Measurements from ENCODE around the gene ATP8B4. TPM values are rescaled to one million over a fixed set of nuclear protein-coding genes. Genes with fewer than 3 reads are reported as not detected.

Gene ATP8B4
- total and polyA plus RNA-seq, 2 of the 8 experiments (the other 6 are each of a cell fraction or from before 2014, with no cell fraction given), result 0.17 to 0.24 TPM

- DNase-seq (ENCODE audit: low read depth in 1 of 2, low spot score in 2 of 2) (no peak), FAIRE-seq (no peak)
- no peak overlapping the region for H2BK5ac ChIP-seq (ENCODE audit: low read depth, low read length)
- WGBS, 2 experiments (ENCODE audit: extremely low coverage in 1 of 2, insufficient coverage in 1 of 2, insufficient read length in 1 of 2, insufficient replicate concordance in 2 of 2, low coverage in 1 of 2, low lambda C conversion rate in 2 of 2, missing lambda C conversion rate in 1 of 2), result 89% methylated on average over 3 of the region's 3 CpGs; no CpG with 5 or more reads in 1 of the 2 experiments
- H2BK15ac ChIP-seq (ENCODE audit: low read length), result no peak overlapping the region
- H4K91ac ChIP-seq (replicated peaks; ENCODE audit: insufficient read length, low read length), result no peak overlapping the region
- no peaks in the 10 kb centered on the region for H3K79me1 ChIP-seq (ENCODE audit: low read depth, low read length)
- no peaks in the 10 kb centered on the region for H3K79me2 ChIP-seq (ENCODE audit: control insufficient read depth in 1 of 2, insufficient read depth in 2 of 2, low read length in 2 of 2)
- no peak overlapping the region for H3K4ac ChIP-seq (replicated peaks; ENCODE audit: insufficient read length, low read depth, low read length)
- H2BK12ac ChIP-seq (ENCODE audit: low read depth, low read length), result no peak overlapping the region
- no peaks in the 10 kb centered on the region for H3K36me3 ChIP-seq (ENCODE audit: control insufficient read depth in 2 of 4, insufficient read depth in 4 of 4, low read length in 3 of 4)
- H4K5ac ChIP-seq (ENCODE audit: insufficient read length, low read depth, low read length), result no peak overlapping the region
- no peak overlapping the region for H2BK20ac ChIP-seq (ENCODE audit: low read length)
- POLR2A ChIA-PET (ENCODE audit: partially characterized antibody), result no interaction called here
- H3K4me2 ChIP-seq (ENCODE audit: insufficient read depth in 1 of 2, low read depth in 2 of 2, low read length in 2 of 2), result no peak overlapping the region
- H3K14ac ChIP-seq (ENCODE audit: insufficient read length), result no peak overlapping the region
- no peak overlapping the region for H3K23ac ChIP-seq (ENCODE audit: insufficient read length)
- no peak overlapping the region for H3K4me3 ChIP-seq (ENCODE audit: extremely low read depth in 1 of 4, insufficient read depth in 2 of 4, low read depth in 3 of 4, low read length in 4 of 4)
- no peak overlapping the region for H4K8ac ChIP-seq (ENCODE audit: extremely low read depth, insufficient read depth, low read length)
- H3K23me2 ChIP-seq (ENCODE audit: low read depth, low read length), result no peaks in the 10 kb centered on the region
- no peak overlapping the region for H3K56ac ChIP-seq (replicated peaks; ENCODE audit: insufficient read length, low read depth, low read length)
- no peak for TF ChIP-seq CBX5 (IDR thresholded peaks at IDR 0.05; ENCODE audit: low read depth, low read length)
- no peak for TF ChIP-seq SAP30 (IDR thresholded peaks at IDR 0.05; ENCODE audit: insufficient read depth, insufficient replicate concordance, low read length)
- TF ChIP-seq SP4 (IDR thresholded peaks at IDR 0.05; ENCODE audit: low read length), result no peak
- peaks cover 0 to 5% (median 2%) of the 10 kb centered on the region in 4 experiments; a peak in 4 of 7 replicates for H3K4me1 ChIP-seq (replicated peaks in 1 of 4; ENCODE audit: control insufficient read depth in 3 of 4, insufficient read depth in 4 of 4, low read length in 3 of 4)
- H3K27ac ChIP-seq (ENCODE audit: low read depth, low read length), result no peak overlapping the region
- no peaks in the 10 kb centered on the region for H3K9me3 ChIP-seq (ENCODE audit: insufficient read depth in 2 of 2, low read depth in 1 of 2, low read length in 1 of 2)
- no peak overlapping the region for H2AK5ac ChIP-seq (ENCODE audit: low read depth, low read length)
- H3K27me3 ChIP-seq (replicated peaks in 1 of 4; ENCODE audit: control insufficient read depth in 3 of 4, extremely low read depth in 1 of 4, insufficient read depth in 3 of 4, low read length in 3 of 4), result no peaks in the 10 kb centered on the region
- no peak overlapping the region for H2BK120ac ChIP-seq (replicated peaks; ENCODE audit: low read depth, low read length)
- CTCF ChIA-PET (ENCODE audit: partially characterized antibody), result interaction anchor here (0.6 to 1.1 kb wide), 2 partner anchors 123 to 435 kb away, joined by 3 read pairs; no protein-coding TSS in a partner anchor
- no peak overlapping the region for H2AFZ ChIP-seq (ENCODE audit: low read length)
- H4K20me1 ChIP-seq (replicated peaks in 1 of 2; ENCODE audit: control insufficient read depth in 1 of 2, insufficient read depth in 2 of 2, low read length in 2 of 2), result no peaks in the 10 kb centered on the region
- H3K9ac ChIP-seq (replicated peaks in 1 of 4; ENCODE audit: extremely low read depth in 1 of 4, low read depth in 3 of 4, low read length in 3 of 4), result no peak overlapping the region
- no peak overlapping the region for H3K18ac ChIP-seq (ENCODE audit: extremely low read depth, low read length)
These were observed 237.6 kb downstream of the ATP8B4 start for GRCh38 chr15:49881433-49881832.
